HG03025 (cell line): ENCODE measurements around the gene FAM72C.
"Not testable (repeated sequence)": the region's sequence is repeated elsewhere in the genome, so short reads cannot be mapped to it uniquely, and the experiment has no call there.

Source experiments
- ATAC-seq: cut with Tn5 transposase; IDR thresholded peaks from one replicate; pipeline ENCODE4 v1.9.1; 2021; ENCODE audit warnings: mild to moderate bottlenecking, moderate library complexity; ENCODE audit not compliant: unreplicated experiment, low FRiP score

FAM72C gene

GRCh38 chr1:143919127-143919526 lies 52.7 kb downstream of the FAM72C start:
- ATAC-seq: not testable (repeated sequence)

GRCh38 chr1:143918552-143918951 lies 53.2 kb downstream of the FAM72C start:
- not testable (repeated sequence) for ATAC-seq

- ATAC-seq: not testable (repeated sequence)
Measured at GRCh38 chr1:143913705-143914104, 58.1 kb downstream of the FAM72C start.
